Measurements from ENCODE around the gene CCDC188.

GRCh38 chr22:20196094-20196842 is 45.4 kb upstream of the CCDC188 start:
- TF ChIP-seq EZH2 (IDR thresholded peaks at IDR 0.05) = no peak
- no peak for TF ChIP-seq POLR2AphosphoS5 (IDR thresholded peaks at IDR 0.05; ENCODE audit: borderline replicate concordance, low read depth, low read length)
- no peak for TF ChIP-seq FOXP2 (optimal IDR thresholded peaks at IDR 0.05; ENCODE audit: control extremely low read depth, extremely low read length, insufficient read depth)
